Tibial artery (tissue), 4 donors: ENCODE measurements around the gene KAZN.

ENCODE experiments used
- DNase-seq, 2 donors: peaks; one replicate each; pipeline ENCODE4 v3.0.0-alpha.2; 2019
- H3K27ac ChIP-seq, 2 donors: fragments of 200-600 bp; sonication (generic) in 1 of 2; 1 replicate in 1 of 2; 2 replicates in 1 of 2; pipeline ENCODE4 v1.5.1; 2018 to 2019; ENCODE audit warnings: mild to moderate bottlenecking in 1 of 2
- H3K27me3 ChIP-seq, 2 donors: fragments of 200-600 bp; sonication (generic) in 1 of 2; one replicate each; pipeline versions ENCODE4 v1.5.1 to v1.6.0; 2016 to 2019
- H3K36me3 ChIP-seq, 3 donors: fragments of 200-600 bp; sonication (generic) in 2 of 3; one replicate each; pipeline ENCODE4 v1.5.1; 2016 to 2019; ENCODE audit warnings: mild to moderate bottlenecking in 2 of 3
- H3K4me1 ChIP-seq, 4 donors: fragments of 200-600 bp; sonication (generic) in 2 of 4; 1 replicate in 3 of 4; 2 replicates in 1 of 4; pipeline ENCODE4 v1.5.1; 2016 to 2019
- H3K4me3 ChIP-seq, 2 donors: fragments of 200-600 bp; sonication (generic) in 1 of 2; 1 replicate in 1 of 2; 2 replicates in 1 of 2; pipeline ENCODE4 v1.5.1; 2018 to 2019; ENCODE audit warnings: mild to moderate bottlenecking in 2 of 2
- H3K9me3 ChIP-seq, 3 donors: fragments of 200-600 bp; sonication (generic) in 1 of 3; one replicate each; pipeline ENCODE4 v1.5.1; 2016 to 2019
- CTCF ChIP-seq, 2 experiments: fragments of 200-600 bp in 1 of 2; fragments of 450-650 bp in 1 of 2; IDR thresholded peaks; one replicate each; pipeline ENCODE4 v1.5.1; 2017 to 2019; ENCODE audit warnings: antibody characterized with exemption in 2 of 2, mild to moderate bottlenecking in 1 of 2, moderate library complexity in 1 of 2
- intact Hi-C: fragments of 100-400 bp; cut with DNase I; formaldehyde crosslinking; loops from one replicate; pipeline ENCODE4 v1.15.0; 2023; ENCODE audit warnings: low total_unique reads

KAZN gene

GRCh38 chr1:14723401-14723800 lies 124.9 kb downstream of the KAZN start:
- Histone ChIP-seq H3K27me3 (peaks cover 0 to 35% of the 10 kb centered on the region in 2 donors), H3K9me3 (no peaks in the 10 kb centered on the region), H3K4me3 (no peak overlapping the region), H3K27ac (no peak overlapping the region), H3K36me3 (no peaks in the 10 kb centered on the region), H3K4me1 (no peaks in the 10 kb centered on the region)
- intact Hi-C loops: no loop called here
- no peak for TF ChIP-seq CTCF (IDR thresholded peaks at IDR 0.05)
- DNase-seq: no peak

GRCh38 chr1:14724246-14724645 lies 125.8 kb downstream of the KAZN start:
- no peaks in the 10 kb centered on the region for H3K4me1 ChIP-seq
- intact Hi-C loops: no loop called here
- no peak for TF ChIP-seq CTCF (IDR thresholded peaks at IDR 0.05)
- no peaks in the 10 kb centered on the region for H3K36me3 ChIP-seq
- H3K9me3 ChIP-seq: no peaks in the 10 kb centered on the region
- no peak for DNase-seq
- H3K27ac ChIP-seq: no peak overlapping the region
- no peak overlapping the region for H3K4me3 ChIP-seq
- peaks cover 0 to 35% of the 10 kb centered on the region in 2 donors for H3K27me3 ChIP-seq

- peaks cover 0 to 35% of the 10 kb centered on the region in 2 donors for H3K27me3 ChIP-seq
- DNase-seq: no peak
- H3K4me3 ChIP-seq: no peak overlapping the region
- no peaks in the 10 kb centered on the region for H3K4me1 ChIP-seq
- H3K36me3 ChIP-seq: no peaks in the 10 kb centered on the region
- intact Hi-C loops: no loop called here
- TF ChIP-seq CTCF (IDR thresholded peaks at IDR 0.05): no peak
- H3K9me3 ChIP-seq: no peaks in the 10 kb centered on the region
- H3K27ac ChIP-seq: no peak overlapping the region
These were observed 126.2 kb downstream of the KAZN start for GRCh38 chr1:14724678-14725077.

- Histone ChIP-seq H3K36me3 (no peaks in the 10 kb centered on the region), H3K9me3 (no peaks in the 10 kb centered on the region), H3K27ac (no peak overlapping the region), H3K4me1 (no peaks in the 10 kb centered on the region), H3K27me3 (peaks cover 0 to 35% of the 10 kb centered on the region in 2 donors), H3K4me3 (no peak overlapping the region)
- DNase-seq: no peak
- intact Hi-C loops: no loop called here
- TF ChIP-seq CTCF (IDR thresholded peaks at IDR 0.05): no peak
These were observed 126.8 kb downstream of the KAZN start for GRCh38 chr1:14725238-14725637.

- DNase-seq: no peak
- intact Hi-C loops: no loop called here
- TF ChIP-seq CTCF (IDR thresholded peaks at IDR 0.05): no peak
- peaks cover 0 to 32% of the 10 kb centered on the region in 2 donors for H3K27me3 ChIP-seq
- no peaks in the 10 kb centered on the region for H3K9me3 ChIP-seq
- no peak overlapping the region for H3K27ac ChIP-seq
- no peaks in the 10 kb centered on the region for H3K36me3 ChIP-seq
- H3K4me3 ChIP-seq: no peak overlapping the region
- no peaks in the 10 kb centered on the region for H3K4me1 ChIP-seq
These were observed 127.2 kb downstream of the KAZN start for GRCh38 chr1:14725695-14726094.

GRCh38 chr1:14726606-14727005 lies 128.1 kb downstream of the KAZN start:
- intact Hi-C loops: no loop called here

More at GRCh38 chr1:14726606-14727005, 128.1 kb downstream of the KAZN start:
- no peaks in the 10 kb centered on the region for H3K36me3 ChIP-seq
- H3K9me3 ChIP-seq: no peaks in the 10 kb centered on the region
- TF ChIP-seq CTCF (IDR thresholded peaks at IDR 0.05): no peak
- no peak for DNase-seq
- no peak overlapping the region for H3K27ac ChIP-seq
- H3K4me3 ChIP-seq: no peak overlapping the region
- H3K4me1 ChIP-seq: no peaks in the 10 kb centered on the region
- peaks cover 0 to 28% of the 10 kb centered on the region in 2 donors for H3K27me3 ChIP-seq
